ENCODE data around the gene AGBL3.

GRCh38 chr7:135165862-135166261, 179.6 kb downstream of the AGBL3 start:
- TF ChIP-seq CTCF (conservative IDR thresholded peaks at IDR 0.05 in 1 of 2, IDR thresholded peaks at IDR 0.05 in 1 of 2; ENCODE audit: extremely low read depth in 1 of 2, insufficient read depth in 1 of 2, low read depth in 1 of 2, low read length in 2 of 2): no peak
- no peak for TF ChIP-seq EZH2 (IDR thresholded peaks at IDR 0.05; ENCODE audit: borderline replicate concordance, low read length)
